GM12801 (cell line): ENCODE results near the gene CPT1A.

Source experiments
- CTCF ChIP-seq: IDR thresholded peaks from one replicate; pipeline ENCODE4 v1.5.1; 2011; ENCODE audit warnings: control low read depth; ENCODE audit not compliant: insufficient read length; ENCODE audit errors: extremely low read depth

The CPT1A gene

DNA sequence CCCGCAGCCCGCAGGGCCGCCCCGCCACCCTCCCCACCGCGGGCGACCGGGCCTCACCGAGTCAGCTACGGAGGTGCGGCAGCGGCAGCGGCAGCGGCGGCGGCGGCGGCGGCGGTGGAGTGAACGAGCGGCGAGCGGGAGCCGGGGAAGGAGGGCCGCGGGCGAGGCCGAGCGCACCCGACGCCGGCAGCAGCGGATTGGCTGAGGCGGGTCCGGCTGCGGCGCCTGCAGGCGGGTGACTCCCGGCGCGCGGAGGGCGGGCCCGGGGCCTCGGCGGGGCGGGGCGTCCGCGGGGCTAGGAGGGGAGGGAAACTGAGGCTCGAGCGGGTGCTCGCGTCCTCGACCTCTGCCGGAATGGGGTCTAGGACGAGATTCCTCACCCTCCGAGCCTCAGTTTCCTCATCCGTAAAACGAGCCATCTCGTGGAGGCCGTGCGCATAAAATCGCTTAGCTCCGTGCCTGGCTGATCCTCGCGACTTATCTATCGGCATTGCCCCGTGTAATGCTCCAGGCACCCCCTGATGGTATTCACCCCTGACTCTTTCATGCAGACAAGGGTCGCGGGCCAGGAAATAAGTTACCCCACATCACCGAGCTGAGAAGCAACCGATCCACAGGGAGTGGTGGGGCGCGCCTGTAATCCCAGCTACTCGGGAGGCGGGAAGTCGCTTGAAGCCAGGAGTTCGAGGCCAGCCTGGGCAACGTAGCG lies at the start of gene CPT1A:
TSS of gene CPT1A (minus strand) at position 199 of the 709 bp plus-strand sequence. CDS start 26,442 bp downstream, outside the sequence.
- TF ChIP-seq CTCF, result no peak

DNA sequence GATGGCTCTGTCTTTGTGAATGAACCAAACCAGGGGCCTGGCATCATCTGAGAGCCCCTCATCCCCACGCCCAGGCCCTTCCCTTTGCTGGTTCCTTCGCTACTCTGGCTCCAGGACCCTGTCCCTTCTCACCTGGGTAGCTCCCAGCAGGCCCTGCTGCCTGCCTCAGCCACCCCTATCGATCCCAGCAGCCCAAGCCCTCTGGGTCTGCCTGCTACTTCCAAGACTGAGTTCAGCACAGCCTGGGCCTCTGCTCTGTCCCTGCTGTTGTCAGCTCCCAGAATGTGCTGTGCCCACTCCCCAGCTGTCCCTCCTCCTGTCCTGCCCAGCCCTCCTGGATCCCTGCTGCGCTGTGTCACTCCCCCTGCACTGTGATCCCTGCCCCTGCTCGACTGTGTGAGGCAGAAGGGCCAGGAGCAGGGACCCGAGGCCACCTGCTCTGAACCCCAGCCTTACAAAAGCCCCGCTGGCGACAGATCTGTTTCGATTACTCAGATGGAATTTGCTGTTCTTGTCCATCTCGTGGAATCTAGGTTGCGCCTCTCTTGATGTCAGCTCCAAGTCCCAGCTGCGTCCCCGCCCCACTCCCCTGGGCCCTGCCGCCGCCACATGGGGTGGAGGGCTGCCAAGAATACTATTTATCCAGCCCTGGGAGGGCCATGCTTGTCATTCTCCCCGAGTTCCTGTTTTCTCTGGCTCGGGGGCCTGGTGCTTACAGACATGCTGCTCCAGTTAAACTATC lies 48.9 kb upstream of the CPT1A start:
- TF ChIP-seq CTCF, result no peak

DNA sequence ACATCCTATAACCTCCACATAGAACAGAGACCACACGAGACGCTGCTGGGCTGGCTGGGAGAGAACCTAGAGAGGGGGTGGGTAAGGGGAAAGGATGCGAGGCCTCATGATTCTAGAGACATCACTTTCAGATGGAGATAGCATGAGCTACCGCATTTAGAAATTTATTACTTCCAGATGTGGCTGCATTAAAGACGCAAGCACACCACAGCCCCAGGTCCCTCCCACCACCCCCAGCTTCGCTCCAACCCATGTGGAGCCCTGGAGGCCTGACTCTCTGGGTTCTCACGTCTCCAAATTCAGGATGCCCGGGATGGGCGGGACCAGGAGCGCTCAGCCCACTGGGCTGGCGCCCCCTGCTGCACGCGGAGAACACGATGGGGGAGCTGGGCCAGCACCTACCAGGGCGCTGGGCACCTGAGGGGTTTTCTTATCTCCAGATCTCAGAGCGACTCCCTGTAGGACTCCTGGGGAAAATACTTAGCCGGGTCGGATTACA lies 48.3 kb upstream of the CPT1A start:
- TF ChIP-seq CTCF, result no peak

DNA sequence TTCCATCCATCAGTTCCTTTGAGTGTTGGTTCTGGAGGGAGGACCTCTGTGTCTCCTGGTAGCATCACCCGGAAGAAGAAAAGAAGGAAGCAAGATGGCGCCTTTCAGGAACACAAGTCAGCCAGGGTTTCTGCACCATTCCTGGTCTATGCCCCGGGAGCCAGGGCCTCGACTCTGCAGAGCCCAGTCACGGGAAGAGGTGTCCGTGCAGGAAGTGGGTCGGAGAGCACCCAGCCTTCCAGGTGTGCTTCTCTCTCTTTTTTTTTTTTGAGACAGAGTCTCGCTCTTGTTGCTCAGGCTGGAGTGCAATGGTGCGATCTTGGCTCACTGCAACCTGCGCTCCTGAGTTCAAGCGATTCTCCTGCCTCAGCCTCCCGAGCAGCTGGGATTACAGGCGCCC lies 40.7 kb upstream of the CPT1A start:
- no peak for TF ChIP-seq CTCF

DNA sequence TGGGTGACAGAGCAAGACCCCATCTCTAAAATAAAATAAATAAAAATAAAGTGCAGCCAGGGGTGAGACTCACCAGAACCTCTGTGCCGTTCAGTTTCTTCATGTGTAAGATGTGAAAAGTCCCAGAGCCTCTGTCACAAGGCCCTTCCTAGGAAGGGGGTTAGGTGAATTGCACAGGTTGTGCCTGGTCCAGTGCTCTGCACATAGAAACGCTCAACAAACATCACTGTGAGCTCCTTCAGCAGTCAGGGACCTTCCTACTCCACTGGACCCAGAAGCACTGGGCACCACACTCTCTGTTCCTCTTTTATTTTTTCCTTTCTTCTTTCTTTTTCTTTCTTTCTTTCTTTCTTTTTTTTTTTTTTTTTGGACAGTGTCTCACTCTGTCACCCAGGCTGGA lies 39.6 kb upstream of the CPT1A start:
- no peak for TF ChIP-seq CTCF

- no peak for TF ChIP-seq CTCF
Measured at GRCh38 chr11:68880851-68881250, 39.1 kb upstream of the CPT1A start.

DNA sequence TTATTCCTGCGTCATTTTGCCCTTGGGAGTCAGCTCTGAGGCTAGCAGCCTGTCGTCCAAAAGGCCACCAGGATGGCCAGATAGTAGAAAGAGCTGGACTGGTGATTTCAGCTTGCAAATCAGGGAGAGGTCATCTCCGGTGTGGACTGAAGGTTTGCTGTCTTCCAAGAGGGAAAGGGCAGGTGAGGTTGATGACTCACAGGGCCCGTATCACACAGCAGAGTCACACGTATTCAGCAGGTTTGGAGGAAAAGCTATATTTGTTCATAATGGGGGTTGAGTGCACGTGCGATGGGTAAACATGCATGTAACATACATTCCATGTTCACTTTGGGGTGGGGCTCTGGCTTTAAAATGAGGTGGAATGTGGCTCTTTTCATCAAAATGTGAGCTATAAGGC lies 36.3 kb upstream of the CPT1A start:
- no peak for TF ChIP-seq CTCF
